HG03439 (cell line): ENCODE measurements around the gene TEX36.
"Not testable (repeated sequence)": the region's sequence is repeated elsewhere in the genome, so short reads cannot be mapped to it uniquely, and the experiment has no call there.

Source experiments
- ATAC-seq: cut with Tn5 transposase; IDR thresholded peaks from one replicate; pipeline ENCODE4 v1.9.1; 2021; ENCODE audit warnings: mild to moderate bottlenecking, moderate library complexity; ENCODE audit not compliant: unreplicated experiment

The TEX36 gene, protein sequence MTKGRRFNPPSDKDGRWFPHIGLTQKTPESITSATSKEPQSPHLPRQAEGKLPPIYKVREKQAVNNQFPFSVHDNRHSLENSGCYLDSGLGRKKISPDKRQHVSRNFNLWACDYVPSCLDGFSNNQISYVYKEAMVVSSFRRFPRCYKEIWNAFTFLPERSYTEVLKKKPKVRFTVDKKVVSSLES

DNA sequence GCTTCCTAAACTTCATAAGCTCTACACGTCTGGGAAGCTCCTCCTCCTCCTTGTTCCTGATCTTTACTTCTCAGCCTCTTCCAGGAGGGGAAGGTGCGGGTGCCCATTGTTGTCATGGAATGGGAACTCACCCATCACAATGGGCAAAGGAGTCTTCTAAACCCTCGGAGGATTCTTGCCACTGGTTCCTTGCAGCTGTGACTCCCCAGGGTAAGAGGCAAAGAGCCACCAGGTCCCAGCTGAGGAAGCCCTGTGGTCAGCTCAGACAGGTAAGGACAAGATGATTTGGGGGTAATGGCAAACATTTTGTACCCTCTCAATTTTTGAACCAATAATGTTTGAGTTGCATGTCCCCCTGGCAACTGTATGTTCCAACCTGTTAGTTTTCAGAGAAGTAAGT, at the start of gene TEX36:
TSS of gene TEX36 (minus strand) at position 101 of the 400 bp plus-strand sequence. CDS start 174 bp downstream, outside the sequence.
- no peak for ATAC-seq

- ATAC-seq, result no peak
Measured at GRCh38 chr10:125727436-125727835, 44.5 kb upstream of the TEX36 start.

- no peak for ATAC-seq
Measured at GRCh38 chr10:125726914-125727313, 44.0 kb upstream of the TEX36 start.

DNA sequence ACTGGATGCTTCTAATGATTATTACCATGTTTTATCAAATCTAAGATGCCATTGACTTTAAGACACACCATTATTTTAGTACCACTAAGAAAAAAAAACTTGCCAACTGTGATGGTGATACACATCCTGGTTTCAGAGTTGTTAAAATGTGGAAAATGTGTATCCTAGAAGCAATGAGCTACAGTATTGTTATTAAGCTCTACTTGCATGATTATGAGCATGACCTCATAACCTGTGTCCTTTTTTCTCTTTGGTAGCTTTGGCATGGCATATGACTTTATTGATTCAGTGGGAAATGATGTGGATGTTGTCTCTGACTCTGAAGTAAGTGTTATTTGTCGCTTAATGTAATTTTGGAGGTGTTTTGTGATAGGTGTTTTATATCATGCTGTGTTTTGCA, 39.8 kb upstream of the TEX36 start:
- ATAC-seq, result no peak

DNA sequence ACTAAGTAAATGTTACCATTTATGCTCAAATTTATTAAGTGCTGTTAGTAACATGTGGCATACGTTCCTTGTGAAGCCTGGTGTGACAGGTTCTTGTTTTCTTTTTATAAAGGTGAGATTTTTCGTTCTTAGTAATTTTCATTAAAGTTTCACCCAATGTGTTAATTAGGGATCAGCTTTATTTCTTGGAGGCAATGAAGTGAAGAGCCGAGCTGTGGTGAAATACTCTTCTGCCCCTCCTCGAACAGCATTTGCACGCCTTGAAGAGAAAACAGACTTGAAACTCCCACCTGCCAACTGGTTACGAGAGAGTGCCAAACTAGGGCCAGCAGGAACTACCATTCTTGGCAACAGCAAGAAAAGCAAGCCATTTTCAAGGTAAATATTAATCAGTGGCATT, 38.1 kb upstream of the TEX36 start:
- ATAC-seq, result peak; percentile 36

- ATAC-seq, result no peak
Measured at GRCh38 chr10:125720002-125720382, 37.0 kb upstream of the TEX36 start.

DNA sequence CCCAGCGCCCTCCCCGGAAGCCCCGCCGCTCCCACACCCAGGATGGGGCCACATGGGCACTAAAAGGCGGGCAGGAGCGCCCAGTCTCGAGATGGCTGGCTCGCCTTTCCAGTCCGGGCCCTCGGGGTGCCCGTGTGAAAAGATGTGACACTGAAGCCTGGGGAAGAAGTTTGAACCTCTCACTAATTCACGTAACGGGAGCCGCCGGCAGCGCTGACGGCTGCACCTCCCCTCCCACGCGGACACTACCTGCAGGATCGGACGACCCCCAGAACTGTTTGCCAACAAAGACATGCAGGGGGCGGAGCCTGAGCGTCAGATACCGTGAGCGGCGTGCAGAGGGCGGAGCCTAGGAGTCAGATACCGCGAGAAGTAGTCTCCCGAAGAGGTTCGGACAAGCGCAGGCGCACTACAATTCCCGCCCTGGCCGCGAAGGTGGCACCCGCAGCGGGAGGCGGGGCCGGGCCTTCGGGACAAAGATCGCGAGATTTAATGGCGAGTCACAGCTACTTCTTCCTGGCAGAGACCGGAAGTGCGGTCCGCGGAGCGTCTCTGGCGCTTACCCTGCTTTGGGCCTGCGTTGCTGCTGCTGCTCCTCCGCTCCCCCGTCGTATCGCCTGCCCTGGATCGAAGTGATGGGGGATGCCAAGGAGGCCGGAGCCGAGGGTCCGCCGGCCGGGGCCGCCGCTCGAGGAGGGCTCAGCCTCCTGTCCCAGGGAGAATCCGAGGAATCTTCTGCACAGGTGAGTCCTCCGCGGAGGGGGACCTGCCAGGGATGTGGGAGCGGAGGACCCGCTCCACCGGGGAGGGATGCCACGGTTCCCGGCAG, 36.4 kb upstream of the TEX36 start, which contains the start of gene EDRF1:
TSS of gene EDRF1 (plus strand) at position 537 of the 829 bp plus-strand sequence. CDS start at position 636, 99 bp downstream.
- peak; percentile 96 for ATAC-seq

DNA sequence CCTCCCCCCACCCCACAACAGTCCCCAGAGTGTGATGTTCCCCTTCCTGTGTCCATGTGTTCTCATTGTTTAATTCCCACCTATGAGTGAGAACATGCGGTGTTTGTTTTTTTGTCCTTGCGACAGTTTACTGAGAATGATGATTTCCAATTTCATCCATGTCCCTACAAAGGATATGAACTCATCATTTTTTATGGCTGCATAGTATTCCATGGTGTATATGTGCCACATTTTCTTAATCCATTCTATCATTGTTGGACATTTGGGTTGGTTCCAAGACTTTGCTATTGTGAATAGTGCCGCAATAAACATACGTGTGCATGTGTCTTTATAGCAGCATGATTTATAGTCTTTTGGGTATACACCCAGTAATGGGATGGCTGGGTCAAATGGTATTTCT, 31.8 kb upstream of the TEX36 start:
- not testable (repeated sequence) for ATAC-seq

DNA sequence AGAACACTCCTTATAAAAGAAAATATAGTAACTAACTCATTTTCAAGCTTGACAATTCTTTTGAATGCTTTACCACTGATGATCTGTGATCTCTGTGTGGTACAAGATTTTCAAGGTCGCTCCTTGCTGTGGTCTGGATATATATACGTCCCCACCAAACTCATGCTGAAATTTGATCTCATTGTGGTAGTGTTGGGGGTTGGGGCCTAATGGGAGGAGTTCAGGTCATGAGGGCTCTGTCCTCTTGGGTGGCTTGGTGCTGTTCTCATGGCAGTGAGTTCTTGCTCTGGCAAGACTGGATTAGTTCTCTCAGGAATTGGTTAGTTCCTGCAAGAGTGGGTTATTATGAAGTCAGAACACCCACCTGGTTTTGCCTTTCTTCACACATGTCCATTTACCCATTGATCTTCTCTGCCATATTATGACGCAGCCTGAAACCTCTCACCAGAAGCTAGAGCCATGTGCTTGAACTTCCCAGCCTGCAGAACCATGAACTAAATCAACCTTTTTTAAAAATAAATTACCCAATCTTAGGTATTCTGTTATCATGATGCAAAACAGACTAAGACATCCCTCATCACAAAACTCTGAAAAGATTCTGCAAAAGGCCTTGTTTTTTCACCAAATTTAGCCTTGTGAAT, 28.3 kb upstream of the TEX36 start:
- no peak for ATAC-seq

- ATAC-seq, result no peak
Measured at GRCh38 chr10:125709553-125710474, 26.9 kb upstream of the TEX36 start.

- no peak for ATAC-seq
Measured at GRCh38 chr10:125708971-125709503, 26.1 kb upstream of the TEX36 start.

DNA sequence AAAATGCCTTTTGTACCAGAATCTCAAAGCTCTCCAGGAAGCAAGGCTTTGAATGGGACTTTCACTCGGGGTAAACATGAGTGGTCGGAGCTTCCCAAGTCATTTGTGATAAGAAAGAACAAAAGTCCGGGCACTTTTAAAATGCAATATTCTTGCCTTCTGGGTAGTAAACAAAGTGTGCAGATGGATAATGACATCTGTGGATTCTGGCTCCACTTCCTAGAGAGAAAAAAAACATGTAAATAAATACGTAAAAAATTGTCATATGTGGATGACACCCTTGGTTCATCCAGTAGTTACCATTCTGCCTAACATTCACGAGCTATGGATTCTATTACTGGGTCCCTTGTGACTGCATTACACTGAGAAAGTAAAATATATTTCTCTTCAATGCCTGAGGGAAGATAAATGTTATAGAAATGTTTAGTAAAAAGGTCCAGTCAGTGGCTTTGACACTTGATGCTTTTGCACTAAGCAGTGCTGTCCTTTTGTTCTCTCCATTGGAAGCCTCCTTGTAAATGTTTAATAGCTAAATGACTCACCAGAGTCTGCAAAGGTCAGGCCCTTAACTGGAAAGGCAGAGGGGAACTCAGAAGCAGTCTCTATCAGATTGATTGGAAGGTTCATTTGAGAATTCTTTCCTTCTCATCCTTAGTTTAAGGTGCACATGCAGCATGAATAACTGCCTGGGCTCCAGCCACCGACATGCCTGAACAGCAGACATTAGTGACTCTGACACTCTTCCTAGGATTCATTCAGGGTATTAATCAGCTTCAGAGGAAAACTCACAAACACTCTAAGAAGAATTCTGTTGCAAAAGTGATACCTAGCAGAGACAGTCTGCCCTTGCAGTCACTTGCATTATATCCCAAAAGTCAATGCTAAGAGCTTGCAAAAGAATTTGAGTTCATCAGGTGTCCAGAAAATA, 24.8 kb upstream of the TEX36 start:
- no peak for ATAC-seq

DNA sequence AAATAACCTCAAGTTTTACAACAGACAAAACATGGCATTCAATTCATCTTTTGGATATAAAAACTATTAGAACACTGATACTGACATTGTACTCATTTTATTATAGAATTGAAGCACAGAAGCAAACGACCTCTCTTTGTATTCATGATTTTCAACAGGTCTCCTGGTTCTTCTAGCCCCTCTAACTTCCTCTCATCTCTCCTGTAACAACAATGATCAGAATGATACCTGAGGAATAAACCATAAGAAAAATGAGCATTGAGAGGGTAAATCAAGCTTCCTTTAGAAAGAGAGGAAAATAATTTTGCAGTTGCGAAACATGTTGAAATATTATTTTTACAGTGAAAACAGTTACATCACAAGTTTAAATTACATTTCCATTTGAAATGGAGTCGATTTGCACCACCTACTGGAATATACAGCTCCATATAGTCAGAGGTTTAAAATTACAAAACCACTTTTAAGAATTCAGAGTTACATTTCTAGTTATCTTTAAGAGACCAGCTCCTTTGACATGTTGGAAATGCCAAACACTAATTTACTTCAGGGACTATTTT, 17.5 kb upstream of the TEX36 start:
- no peak for ATAC-seq

DNA sequence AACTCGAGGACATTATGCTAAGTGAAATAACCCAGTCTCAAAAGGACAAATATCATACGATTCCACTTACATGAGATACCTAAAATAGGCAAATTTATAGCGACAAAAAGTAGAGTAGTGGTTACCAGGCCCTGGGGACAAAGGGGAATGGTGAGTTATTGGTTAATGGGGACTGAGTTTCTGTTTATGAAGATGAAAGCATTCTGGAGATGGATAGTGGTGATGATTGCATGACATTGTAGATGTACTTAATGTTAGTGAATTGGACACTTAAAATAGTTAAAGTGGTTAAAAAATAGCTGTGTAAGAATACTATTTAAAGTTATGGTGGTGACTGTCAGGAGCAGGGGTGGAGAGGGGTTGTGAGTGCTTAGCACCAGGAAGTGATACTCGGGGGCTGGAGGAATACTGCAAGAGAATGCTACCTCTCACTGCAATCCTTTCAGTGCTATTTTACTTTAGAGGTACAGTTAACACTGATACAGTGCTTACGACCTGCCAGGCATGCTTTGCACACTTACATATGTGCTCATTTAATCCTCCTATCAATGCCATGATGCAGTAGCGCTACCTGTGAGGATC, 16.7 kb upstream of the TEX36 start:
- no peak for ATAC-seq

DNA sequence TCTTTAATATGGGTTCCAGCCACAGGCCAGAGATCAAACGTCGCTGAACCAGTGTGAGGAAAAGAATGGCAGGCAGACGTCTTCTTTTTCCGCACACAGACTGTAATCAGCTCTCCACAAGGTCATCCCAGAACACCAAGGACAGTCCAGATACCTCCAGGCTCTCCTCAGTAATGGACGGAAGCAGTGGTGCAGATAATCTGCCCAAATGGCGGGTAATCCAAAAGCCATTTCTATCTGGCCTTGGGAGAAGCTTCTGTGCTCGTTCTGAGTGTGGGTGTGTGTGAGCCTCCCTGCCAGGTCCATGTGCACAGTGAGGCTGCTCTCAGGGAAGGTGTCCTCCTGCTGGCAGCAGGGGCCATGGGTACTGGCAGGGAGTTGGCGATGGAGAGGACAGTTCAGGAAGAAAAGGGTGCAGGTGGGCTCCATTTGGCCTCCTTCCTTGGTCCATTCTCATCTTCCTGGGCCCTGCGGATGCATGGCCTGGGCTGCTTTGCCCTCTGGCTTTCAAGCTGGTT, 15.6 kb upstream of the TEX36 start:
- ATAC-seq, result no peak

DNA sequence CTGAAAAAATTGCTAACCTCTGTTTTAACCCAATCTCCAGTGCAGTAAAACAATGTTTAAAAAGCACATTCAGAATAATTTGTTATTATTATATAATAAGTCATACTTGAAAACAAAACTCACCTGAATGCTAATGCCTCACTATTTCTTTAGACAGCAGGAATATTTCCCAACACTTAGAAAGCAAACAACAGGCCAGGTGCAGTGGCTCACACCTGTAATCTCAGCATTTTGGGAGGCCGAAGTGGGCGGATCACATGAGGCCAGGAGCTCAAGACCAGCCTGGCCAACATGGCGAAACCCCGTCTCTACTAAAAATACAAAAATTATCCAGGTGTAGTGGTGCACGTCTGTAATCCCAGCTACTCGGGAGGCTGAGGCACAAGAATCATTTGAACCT, 13.9 kb upstream of the TEX36 start:
- not testable (repeated sequence) for ATAC-seq

GRCh38 chr10:125694883-125695282, 11.9 kb upstream of the TEX36 start:
- no peak for ATAC-seq

- no peak for ATAC-seq
Measured at GRCh38 chr10:125693524-125693847, 10.5 kb upstream of the TEX36 start.
